ENCODE measurements around the gene STARD5. TPM values are rescaled to one million over a fixed set of nuclear protein-coding genes. Genes with fewer than 3 reads are reported as not detected.
A peak's percentile ranks its signal among the peaks of the same experiment; 100 is the strongest.

STARD5 gene
- total RNA-seq, 1 experiment from 2014 or later = 3.4 TPM

GRCh38 chr15:81297603-81298575 is 26.1 kb downstream of the STARD5 start:
- ChIA-PET CTCF (interaction anchor here (1.1 to 1.6 kb wide), 2 partner anchors 32 to 104 kb away, joined by 4 to 5 read pairs; no protein-coding TSS in a partner anchor), POLR2A (interaction anchor here (0.6 to 1.8 kb wide), 7 partner anchors 13 to 183 kb away, joined by 3 to 8 read pairs (median 4); partner anchors contain the start of gene STARD5)
- Mint-ChIP-seq H3K27me3 (ENCODE audit: insufficient read depth, unreplicated experiment) (no peaks in the 10 kb centered on the region), H3K27ac (ENCODE audit: low read depth, unreplicated experiment) (peak overlapping the region; percentile 95), H3K36me3 (ENCODE audit: insufficient read depth, unreplicated experiment) (no peaks in the 10 kb centered on the region), H3K4me1 (ENCODE audit: insufficient read depth, unreplicated experiment) (peaks cover 22% of the 10 kb centered on the region), H3K4me3 (ENCODE audit: unreplicated experiment) (peak overlapping the region; percentile 46), H3K9me3 (ENCODE audit: unreplicated experiment) (no peaks in the 10 kb centered on the region)
- intact Hi-C loops (cut with micrococcal nuclease) = loop anchor here (1.0 kb wide), 2 partner anchors 26 to 40 kb away; partner anchors contain the start of gene STARD5
- DNase-seq (ENCODE audit: unreplicated experiment) = peak; percentile 52
- BruUV-seq (replicated peaks) = no TSS peak
- TF ChIP-seq CTCF (IDR thresholded peaks at IDR 0.05; ENCODE audit: unreplicated experiment) = no peak

DNA sequence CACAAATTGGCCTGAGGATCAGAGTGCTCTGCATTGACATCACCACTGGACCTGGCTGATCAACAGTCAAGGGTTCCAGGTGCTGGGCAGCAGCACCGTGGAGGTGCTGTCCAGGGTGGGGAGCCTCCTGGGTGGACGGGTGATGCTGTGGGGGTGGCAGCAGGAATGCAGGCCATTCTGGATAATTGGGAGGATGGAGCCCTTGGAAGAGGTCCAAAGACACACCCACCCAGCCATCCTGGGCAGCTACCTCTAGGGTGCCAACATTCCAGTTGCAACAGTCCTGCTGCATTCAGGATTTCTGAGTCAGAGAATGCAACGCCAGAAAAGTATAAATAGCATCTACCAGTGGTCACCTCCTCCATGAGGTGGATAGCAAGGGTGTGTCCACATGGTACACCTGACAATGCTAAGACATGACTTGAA is 26.8 kb downstream of the STARD5 start:
- Mint-ChIP-seq H3K27me3 (ENCODE audit: insufficient read depth, unreplicated experiment) (no peaks in the 10 kb centered on the region), H3K9me3 (ENCODE audit: unreplicated experiment) (no peaks in the 10 kb centered on the region), H3K4me3 (ENCODE audit: unreplicated experiment) (peak overlapping the region; percentile 46), H3K4me1 (ENCODE audit: insufficient read depth, unreplicated experiment) (peaks cover 22% of the 10 kb centered on the region), H3K27ac (ENCODE audit: low read depth, unreplicated experiment) (peak overlapping the region; percentile 95), H3K36me3 (ENCODE audit: insufficient read depth, unreplicated experiment) (no peaks in the 10 kb centered on the region)
- no peak for TF ChIP-seq CTCF (IDR thresholded peaks at IDR 0.05; ENCODE audit: unreplicated experiment)
- DNase-seq (ENCODE audit: unreplicated experiment) = peak; percentile 95
- BruUV-seq (replicated peaks) = no TSS peak
- intact Hi-C loops (cut with micrococcal nuclease) = loop anchor here (1.0 kb wide), 2 partner anchors 27 to 41 kb away; partner anchors contain the start of gene STARD5
- CTCF ChIA-PET = interaction anchor here (1.0 kb wide), 1 partner anchor 31 kb away, joined by 3 read pairs; no protein-coding TSS in a partner anchor
- POLR2A ChIA-PET = interaction anchor here (0.6 to 1.8 kb wide), 6 partner anchors 16 to 137 kb away, joined by 3 to 8 read pairs (median 4); partner anchors contain the start of gene STARD5

DNA sequence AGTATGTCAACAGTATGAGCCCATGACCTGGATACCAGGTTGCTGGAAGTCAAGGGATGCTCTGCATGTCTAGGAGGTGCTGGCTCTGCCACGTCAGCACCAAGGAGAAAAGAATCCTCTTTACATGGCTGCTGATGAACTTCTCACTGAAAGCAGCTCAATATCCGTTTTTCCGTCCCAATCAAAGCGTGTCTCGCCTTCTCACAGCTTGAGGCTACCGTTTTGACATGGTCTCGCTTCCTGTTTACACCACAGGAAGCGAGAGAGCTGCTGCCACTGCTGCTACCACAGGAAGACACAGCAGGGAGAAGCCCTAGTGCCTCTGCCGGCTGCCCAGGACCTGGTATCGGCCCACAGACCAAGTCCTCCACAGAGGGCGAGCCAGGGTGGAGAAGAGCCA is 27.3 kb downstream of the STARD5 start:
- intact Hi-C loops (cut with micrococcal nuclease) = loop anchor here (1.0 kb wide), 2 partner anchors 28 to 42 kb away; partner anchors contain the start of gene STARD5
- H3K4me1 Mint-ChIP-seq (ENCODE audit: insufficient read depth, unreplicated experiment) = peaks cover 22% of the 10 kb centered on the region
- no peak overlapping the region for H3K27ac Mint-ChIP-seq (ENCODE audit: low read depth, unreplicated experiment)
- CTCF ChIA-PET = interaction anchor here (1.0 to 1.3 kb wide), 2 partner anchors 22 to 30 kb away, joined by 3 read pairs; no protein-coding TSS in a partner anchor
- POLR2A ChIA-PET = interaction anchor here (0.6 to 1.8 kb wide), 6 partner anchors 16 to 137 kb away, joined by 3 to 8 read pairs (median 4); partner anchors contain the start of gene STARD5
- H3K4me3 Mint-ChIP-seq (ENCODE audit: unreplicated experiment) = no peak overlapping the region
- H3K36me3 Mint-ChIP-seq (ENCODE audit: insufficient read depth, unreplicated experiment) = no peaks in the 10 kb centered on the region
- TF ChIP-seq CTCF (IDR thresholded peaks at IDR 0.05; ENCODE audit: unreplicated experiment) = no peak
- DNase-seq (ENCODE audit: unreplicated experiment) = peak; percentile 48
- H3K27me3 Mint-ChIP-seq (ENCODE audit: insufficient read depth, unreplicated experiment) = no peaks in the 10 kb centered on the region
- BruUV-seq (replicated peaks) = no TSS peak
- H3K9me3 Mint-ChIP-seq (ENCODE audit: unreplicated experiment) = no peaks in the 10 kb centered on the region

DNA sequence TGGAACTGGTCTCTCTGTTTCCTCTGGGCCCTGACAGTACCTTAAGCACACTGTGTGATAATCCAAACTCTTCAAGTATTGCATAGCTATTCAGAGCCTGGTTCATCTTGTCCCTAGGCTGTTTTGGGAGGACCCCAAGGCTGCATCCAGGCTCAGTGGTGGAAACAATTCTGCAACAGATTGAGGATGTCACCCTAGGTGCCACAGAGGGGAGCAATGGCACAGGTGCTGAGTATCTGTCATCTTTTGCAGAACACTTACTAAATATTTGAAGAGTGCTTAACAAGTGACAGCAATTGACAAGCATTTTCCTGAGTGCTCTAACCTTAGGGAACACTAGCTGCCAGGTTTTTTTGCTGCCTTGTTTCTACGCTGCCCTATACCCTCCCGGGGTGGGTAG is 27.8 kb downstream of the STARD5 start:
- H3K27me3 Mint-ChIP-seq (ENCODE audit: insufficient read depth, unreplicated experiment) = no peaks in the 10 kb centered on the region
- TF ChIP-seq CTCF (IDR thresholded peaks at IDR 0.05; ENCODE audit: unreplicated experiment) = no peak
- CTCF ChIA-PET = interaction anchor here (1.0 to 1.3 kb wide), 4 partner anchors 10 to 33 kb away, joined by 3 read pairs; no protein-coding TSS in a partner anchor

More for the DNA sequence above, 27.8 kb downstream of the STARD5 start:
- Mint-ChIP-seq H3K27ac (ENCODE audit: low read depth, unreplicated experiment) (no peak overlapping the region), H3K4me1 (ENCODE audit: insufficient read depth, unreplicated experiment) (peaks cover 22% of the 10 kb centered on the region), H3K36me3 (ENCODE audit: insufficient read depth, unreplicated experiment) (no peaks in the 10 kb centered on the region), H3K9me3 (ENCODE audit: unreplicated experiment) (no peaks in the 10 kb centered on the region), H3K4me3 (ENCODE audit: unreplicated experiment) (no peak overlapping the region)
- DNase-seq (ENCODE audit: unreplicated experiment) = no peak
- POLR2A ChIA-PET = interaction anchor here (1.7 to 1.8 kb wide), 2 partner anchors 16 to 102 kb away, joined by 3 to 8 read pairs; no protein-coding TSS in a partner anchor
- intact Hi-C loops (cut with micrococcal nuclease) = no loop called here
- BruUV-seq (replicated peaks) = no TSS peak
